ENCODE measurements around the gene ASB10.

ASB10 gene

DNA sequence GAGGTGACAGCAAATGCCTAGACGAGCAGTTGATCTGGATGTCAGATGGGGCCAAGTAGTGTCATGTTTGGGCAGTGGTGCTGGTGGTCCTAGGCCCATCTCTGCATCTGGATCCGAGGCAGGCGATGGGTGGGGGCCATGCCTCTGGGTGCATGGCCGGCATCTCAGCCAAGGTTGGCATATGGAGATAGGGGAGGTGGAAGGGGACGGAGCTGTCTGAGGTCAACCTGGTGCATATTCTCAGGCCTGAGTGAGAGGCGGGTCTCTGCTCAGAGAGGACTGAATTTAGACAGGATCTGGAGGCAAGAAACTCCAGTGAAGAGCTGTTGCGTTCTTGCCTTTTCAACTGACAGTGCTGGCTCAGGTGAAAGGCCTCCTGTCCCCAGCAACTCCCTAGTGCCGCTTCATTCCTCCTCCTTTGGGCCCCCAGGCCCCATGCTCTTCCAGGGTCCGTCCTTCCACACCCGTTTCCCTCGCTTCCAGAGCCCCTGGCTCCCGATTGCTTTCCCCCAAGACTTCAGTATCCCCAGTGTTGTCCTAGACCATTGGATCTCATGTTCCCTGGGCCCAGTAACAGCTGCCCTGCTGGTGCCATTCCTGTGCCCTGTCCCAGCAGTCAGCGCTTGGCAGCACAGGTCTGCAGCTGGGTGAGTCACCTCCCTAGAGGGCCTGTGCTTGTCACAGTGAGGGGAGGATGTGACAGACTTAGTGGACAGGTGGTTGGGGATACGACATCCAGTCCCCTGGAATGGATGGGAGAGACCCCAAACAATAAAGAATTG lies 52.1 kb downstream of the ASB10 start:
- DNase-seq = no peak

DNA sequence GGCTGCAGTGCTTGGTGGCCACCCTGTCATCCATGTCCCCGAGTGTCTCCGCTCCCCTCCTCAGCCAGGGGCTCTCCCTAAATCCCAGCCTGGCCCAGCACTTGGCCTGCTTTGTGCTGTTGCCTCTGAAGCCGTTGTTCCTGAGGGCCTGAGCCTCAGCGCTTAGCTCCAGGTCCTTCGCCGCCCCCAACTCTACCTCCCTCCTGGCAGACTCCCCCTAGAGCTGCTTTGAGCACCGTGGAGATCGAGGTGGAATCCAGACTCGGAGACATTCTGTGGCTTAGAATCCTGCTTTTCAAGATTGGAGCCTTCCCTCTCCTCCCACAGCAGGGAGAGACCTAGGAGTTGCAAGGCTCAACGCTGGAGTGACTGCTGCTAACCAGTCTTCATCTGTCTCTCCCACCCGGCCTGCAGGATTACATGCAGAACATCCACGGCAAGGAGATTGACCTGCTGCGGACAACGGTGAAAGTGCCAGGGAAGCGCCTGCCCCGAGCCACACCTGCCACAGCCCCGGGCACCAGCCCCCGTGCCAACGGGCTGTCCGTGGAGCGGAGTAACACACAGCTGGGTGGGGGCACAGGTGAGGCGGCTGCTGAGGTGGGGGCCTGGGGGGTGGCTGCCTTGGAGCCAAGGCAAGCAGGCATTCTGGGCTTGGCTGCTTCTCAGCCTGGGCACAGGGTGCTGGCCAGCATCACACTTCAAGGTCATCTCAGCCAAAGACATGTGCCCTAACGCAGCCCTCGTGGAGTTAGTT lies 52.9 kb downstream of the ASB10 start:
- DNase-seq = no peak

DNA sequence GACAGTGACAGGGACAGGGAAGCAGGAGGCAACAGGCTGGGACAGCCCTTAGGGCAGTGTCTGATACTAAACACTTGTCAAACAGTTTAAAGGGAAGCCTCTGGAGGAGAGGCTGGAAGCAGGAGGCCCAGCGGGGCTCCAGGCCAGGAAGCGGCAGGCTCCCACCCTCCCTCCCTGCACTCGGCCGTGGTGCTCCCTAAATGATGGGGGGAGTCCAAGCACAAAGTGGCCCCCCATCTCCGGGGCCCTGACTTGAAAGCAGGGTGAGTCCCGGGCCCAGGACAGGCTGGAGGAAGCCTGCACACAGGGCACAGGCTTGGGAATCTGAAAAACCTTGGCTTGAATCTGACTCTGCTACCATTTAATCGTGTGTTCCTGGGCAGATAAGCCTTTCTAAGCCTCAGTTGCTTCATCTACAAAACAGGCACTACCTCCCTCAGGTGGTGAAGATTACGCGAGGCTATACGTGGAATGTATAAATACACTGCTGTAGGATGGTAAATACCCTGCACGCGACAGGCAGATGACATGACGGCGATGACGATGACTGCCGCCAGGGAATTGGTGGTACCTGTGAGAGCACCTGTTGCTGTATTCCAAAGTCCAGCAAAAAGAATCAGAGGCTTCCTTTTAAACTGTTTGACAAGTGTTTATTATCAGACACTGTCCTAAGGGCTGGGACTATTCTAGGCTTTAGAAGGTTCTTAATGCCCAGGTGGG lies 53.6 kb downstream of the ASB10 start:
- DNase-seq = no peak

DNA sequence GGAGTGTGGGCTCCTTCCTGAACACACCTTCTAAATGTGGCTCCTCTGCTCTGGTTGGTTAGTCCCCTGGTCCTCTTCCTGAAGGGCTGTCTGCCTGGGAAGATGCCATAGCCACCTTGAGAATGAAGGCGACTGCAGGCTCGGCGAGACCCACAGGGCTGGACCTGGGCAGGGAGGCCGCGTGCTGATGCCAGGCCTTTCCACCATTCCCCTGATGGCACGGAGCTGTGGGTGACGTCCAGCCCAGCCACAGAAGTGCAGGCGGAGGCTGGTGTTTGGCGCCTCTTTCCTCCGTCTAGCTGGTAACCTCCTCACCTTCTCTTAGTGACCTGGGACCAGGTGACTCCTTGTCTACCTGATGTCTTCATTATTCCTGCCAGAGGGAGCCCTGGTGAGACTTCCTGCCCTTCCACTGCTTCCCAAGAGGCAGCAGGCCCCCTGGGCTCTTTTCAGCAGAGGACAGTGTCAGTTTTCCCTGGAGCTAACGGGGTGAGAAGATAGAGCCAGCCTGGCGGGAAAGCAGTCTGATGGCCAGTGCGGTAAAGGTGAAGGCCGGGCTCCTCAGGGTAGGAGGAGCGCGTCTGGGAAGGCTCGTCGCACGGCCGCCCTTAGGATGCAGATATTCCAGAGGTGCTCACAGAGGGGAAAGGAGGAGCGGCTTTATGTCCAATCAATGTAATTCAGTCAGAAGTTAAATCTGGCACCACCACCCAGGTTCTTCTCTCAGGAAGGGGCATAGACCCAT lies 54.4 kb downstream of the ASB10 start:
- DNase-seq = no peak

DNA sequence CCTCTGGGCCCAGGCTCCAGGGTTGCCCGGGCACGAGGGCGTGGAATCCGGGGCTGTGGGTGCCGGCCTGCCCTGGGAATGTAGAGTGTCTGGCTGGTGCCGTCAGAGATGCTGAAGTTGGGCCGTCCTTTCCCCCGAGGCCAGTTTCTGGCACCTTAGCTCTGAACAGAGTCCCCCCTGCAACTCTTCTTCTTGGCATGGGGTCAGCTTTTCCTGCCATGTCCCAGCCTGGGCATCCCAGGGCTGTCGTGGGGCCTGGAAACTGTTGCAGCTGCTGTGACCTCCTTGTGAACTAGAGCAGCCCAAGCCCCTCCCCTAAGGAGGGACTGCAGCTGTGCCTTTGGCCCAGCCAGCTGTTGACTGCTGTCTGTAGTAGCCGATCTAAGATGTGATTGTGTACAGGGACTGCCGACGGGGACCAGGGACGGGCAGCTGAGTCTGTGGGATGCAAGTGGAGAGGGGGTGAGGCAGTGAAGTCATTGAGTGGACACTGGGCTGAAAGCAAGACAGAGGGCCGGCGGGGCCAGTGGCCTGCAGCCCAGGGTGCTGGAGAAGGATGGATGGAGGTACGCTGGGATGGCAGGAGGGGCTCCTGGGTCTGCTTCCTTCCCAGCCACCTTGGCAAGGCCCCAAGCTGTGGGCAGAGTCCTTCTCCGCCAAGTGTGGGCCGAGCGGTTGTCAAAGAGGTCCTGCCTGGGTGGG lies 55.3 kb downstream of the ASB10 start:
- no peak for DNase-seq

DNA sequence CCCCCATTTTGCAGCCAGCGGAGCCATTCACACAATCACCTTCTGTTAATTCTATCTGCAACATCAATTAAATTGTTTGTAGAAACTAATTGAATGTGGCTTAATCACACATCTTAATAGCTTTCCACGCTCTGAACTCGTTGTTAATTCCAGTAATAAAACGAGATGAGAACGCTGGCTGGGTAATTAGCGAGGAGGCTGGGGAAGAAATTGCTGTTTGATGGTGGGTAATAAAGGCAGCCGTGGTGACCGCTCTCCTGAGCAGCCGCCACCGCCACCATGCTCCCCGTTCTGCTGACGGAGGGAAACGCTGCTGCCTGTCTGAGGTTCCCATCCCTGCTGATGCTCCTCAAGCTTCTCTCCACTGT lies 55.8 kb downstream of the ASB10 start:
- no peak for DNase-seq

DNA sequence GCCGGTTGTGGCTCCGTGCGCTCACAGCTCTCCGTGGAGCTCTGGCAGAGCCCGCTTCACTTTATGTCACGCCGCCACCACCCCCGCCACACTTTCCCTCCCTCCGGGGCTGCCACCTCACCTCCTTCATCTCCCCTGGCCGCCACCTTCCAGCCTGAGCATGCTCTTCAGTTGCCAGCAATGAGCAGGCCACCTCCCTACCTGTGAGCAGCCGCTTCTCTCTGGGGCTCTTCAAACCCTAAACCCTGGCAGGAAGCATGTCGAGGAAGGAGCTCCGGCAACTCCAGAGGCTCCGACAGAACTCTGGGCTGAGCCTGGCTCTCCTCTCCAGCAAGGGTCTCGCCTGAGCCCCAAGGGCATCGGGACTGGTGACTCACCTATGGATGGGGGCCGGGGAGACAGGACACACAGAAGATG lies 56.3 kb downstream of the ASB10 start:
- no peak for DNase-seq

DNA sequence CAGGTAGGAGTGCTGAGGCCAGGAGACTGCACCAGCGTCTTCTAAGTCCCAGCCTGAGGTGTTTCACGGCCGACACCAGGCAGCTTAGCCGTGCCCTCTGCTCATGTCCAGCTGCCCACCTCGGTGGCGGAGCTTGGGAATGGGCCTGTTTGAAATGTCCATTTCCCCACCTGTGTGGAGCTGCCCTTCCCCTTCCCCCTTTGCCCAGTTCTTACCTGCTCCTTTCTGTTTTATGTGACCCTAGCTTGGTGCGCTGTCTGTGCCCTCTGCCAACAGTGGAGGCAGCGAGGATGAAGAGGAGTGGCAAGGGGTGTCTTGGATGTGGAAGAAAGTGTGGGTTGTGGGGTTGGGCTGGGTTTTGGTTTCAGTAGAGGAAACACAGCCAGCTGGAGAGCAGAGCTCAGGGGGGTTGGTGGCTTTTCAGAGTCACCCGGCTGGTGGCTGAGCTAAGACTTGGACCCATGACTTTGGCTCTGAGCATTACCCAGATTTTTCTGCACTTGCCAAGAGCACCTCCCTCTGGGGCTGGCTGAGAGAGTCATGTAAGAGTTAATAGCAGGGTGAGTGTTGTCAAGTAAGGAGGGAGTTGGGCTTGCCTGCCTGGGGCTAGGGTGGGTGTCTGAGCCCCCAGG lies 57.0 kb downstream of the ASB10 start:
- no peak for DNase-seq

DNA sequence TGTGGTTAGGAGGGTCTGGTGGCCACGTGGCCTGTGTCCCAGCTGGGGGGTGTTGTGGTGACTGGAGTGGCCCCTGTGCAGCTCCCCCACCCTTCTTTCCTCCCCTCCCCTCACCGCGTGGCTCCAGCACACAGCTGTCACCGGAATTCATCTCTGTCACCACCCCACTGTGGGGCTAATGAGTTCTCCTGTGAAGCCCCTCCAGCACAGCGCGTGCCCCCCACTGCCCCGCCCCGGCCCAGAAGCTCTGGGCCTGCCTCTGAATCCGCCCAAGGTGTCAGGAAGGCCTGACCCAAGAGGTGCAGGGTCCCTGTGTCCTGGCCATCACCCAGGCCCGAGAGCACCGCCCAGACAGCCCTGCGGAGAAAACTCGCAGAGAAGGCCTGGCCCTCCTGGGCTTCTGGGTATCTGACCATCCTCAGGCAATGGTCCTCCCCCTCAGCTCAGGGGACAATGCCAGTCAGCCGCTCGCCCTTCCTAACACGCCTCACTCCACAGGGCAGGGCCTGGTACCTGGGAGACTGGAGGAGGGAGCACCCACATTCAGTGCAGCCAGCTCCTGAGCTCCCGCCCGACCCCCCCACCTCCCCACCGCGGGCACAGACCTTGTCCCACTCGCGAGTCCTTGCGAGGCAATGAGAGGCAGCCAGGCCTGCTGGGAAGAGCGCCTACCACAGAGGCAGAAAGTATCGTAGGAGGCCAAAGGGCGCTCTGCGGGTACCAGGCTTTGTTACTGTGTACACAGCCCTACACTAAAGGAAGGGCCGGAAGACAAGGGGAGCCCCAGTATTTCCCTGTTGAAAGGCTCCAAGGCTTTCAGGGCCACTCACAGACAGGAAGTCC lies 57.7 kb downstream of the ASB10 start:
- no peak for DNase-seq

DNA sequence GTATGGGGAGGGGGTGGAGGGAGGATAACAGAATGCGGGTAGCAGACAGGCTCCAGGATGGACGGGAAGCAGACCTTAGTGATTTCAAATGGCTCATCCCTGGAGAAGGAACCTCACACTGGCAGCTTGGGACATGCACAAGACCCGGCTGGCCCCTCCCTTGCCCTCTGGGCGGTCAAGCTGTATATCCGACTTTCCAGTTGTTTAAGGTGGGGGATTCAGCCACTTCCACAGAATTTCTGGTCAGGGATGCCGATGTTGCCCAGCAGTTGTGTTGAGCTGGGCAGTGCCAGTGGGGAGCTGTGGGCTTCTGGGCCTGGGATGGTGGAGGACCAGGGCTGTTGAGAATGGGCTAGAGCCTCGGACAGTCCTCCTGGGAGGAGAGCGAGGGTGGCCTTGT lies 58.3 kb downstream of the ASB10 start:
- DNase-seq = no peak

DNA sequence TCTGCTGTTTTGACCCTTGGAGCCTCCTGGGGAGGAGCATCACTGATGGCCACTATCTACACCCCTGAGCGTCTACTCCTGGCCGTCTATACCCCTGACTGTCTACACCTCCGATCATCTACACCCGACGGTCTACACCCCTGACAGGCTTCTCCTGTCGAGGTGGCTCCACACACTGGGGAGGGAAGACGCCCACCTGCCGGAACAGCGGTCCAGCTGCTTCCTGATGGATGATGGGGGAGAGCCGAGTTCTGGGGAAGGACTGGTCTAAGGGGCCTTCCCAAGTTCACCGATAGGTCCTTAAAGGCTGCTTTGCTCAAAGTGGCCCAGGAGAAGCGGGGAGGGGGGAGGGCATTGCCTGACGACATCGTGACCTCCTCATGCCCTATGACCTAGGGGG lies 58.9 kb downstream of the ASB10 start:
- no peak for DNase-seq

DNA sequence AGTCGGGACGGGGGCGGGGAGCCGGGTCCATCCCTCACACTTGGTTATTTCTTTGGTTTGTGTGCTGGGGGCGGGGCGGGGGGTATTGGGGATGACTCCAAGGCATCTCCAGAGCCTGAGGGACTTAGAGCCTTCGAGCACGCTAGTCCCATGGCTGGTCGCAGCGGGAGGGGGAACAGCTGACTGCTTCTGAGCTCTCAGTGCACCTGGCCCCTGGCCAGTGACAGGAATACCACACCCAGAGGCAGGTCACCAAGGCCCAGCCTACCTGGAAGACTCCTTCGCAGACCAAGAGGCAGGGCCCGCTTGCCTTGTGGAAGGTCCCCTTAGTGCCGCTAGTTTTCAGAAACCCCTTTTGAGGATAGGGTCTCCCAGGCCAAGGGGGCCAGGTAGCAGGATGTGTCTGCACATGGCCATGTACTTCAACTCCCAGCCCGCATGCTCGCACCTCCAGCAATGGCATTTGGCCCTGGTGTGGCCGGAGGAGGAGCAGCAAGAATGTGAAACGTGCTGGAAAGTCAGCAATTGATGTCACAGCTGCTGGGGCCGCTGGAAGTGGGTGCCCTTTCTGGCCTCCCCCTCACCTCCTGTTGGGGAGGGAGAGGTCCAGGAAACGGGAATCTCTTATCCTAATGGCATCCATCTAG lies 60.4 kb downstream of the ASB10 start:
- no peak for DNase-seq

DNA sequence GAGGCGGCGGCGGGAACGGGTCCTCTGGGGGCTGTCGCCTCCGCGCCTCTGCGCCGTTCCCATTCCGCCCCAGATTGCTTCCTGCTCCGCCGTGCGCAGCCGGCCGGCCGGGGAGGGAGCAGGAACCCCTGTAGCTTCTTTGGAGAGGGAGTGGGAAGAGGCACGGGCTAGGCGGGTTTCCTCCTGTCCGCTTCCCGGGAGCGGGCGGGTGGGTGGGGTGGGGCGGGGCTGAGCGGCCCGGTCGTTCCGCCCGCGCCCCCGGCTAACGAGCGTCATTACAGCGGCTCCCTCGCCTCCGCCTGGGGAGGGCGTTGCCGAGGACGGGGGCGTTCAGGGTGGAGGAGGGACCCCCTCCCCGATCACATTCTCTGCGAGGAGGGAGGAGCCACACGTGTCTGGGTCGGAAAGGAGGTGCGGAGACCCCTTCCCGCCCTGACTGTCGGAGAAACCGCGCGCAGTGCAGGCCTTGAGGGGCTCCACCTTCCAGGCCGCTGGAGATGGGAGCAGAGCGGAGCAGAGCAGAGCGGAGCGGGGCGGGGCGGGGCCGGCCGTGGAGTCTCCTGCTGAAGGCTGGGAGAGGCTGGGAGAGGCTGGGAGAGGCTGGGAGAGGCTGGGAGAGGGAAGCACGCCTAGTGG lies 61.1 kb downstream of the ASB10 start:
- peak in 1 of 2 experiments; percentile 52 for DNase-seq
